Activated CD4-positive, alpha-beta T cell treated with anti-CD3 and anti-CD28 coated beads for 48 hours (primary cell): ENCODE measurements around the gene CHSY1.
A peak's percentile ranks its signal among the peaks of the same experiment; 100 is the strongest.
"Not testable (repeated sequence)": the region's sequence is repeated elsewhere in the genome, so short reads cannot be mapped to it uniquely, and the experiment has no call there.

Experiments used
- DNase-seq: peaks from one replicate; pipeline ENCODE4 v3.0.0-alpha.2; 2020

Gene CHSY1

DNA sequence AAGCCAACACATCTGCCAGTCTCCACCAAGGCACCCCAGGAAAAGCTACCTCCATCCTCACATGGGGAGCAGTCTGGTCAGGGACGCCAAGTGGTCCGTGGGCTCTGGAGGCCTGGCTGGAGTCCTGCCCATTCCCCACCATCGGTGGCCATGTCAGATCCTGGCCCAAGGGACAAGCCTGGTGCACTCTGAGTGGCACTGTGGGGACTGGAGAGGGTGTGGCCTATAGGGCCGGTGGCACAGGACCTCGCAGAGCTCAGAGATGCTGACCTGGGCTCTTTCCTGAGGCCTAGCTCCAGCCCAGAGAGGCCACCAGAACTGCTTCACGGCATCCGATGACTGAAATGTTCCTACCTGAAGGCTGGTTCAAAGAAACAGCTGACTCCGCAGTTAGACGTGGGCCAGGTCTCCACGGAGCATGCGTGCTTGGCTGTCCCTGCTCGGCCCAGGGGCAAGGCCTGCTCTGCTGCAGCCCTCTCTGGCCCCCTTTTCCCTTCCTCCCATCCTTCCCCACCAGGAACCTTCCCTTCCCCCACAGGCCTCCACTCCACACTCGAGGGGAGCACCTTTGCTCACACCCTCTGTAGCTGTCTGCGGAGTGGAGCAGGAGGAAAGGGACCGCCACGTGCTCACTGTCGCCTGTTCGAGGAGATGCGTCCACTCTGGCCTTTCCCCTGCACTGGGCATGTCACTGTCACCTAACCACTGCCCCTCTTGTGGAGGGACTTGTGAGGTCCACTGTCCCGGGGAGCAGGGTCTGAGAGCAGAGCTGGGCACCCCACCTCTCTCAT lies 119.3 kb downstream of the CHSY1 start:
- DNase-seq: no peak

GRCh38 chr15:101131489-101132389 lies 120.1 kb downstream of the CHSY1 start:
- no peak for DNase-seq

- no peak for DNase-seq
These were observed 121.9 kb downstream of the CHSY1 start for GRCh38 chr15:101129851-101130380.

GRCh38 chr15:101128221-101129015 lies 123.4 kb downstream of the CHSY1 start:
- no peak for DNase-seq

GRCh38 chr15:101127506-101128076 lies 124.3 kb downstream of the CHSY1 start:
- peak; percentile 49 for DNase-seq

DNA sequence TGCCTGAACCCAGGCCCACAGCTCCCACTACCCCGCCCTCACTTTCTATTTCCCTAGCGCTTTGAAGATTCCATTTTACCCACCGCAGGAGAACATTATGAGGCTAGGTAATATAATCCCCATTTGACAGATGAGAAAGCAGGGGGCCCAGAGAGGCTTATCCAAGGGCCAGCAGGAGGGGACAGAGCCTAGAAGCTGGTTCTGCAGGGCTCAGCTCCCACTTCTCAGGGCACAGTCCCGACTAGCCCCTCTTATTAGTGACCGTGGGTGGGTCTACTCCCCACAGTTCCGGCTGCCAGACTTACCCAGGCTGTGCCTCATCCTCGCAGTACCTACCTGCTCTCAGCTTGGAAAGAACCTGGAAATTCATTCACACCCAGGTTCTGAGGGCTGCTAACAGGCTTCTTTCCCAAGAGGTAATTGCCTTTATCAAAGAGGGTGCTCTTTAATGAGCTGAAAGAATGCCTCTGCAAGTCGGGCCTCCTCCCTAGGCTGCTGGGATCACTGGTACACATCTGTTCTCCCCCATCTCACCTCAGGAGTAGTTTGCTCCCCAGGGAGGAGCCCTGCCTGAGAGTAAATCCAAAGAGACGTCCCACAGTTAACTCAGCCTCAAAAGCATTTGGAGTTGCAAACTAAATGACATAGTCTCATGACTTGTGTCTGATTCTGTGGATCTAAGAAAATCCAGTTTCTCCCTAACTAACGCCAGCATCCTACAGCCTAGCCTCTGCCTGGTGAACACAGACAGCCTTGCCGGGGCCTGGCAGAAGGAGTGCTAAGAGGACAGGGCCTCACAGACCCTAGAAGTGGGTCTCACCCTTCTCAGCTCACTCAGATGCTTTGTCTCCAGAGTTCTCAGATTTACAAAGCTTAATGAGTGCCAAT lies 125.0 kb downstream of the CHSY1 start:
- peak; percentile 34 for DNase-seq

DNA sequence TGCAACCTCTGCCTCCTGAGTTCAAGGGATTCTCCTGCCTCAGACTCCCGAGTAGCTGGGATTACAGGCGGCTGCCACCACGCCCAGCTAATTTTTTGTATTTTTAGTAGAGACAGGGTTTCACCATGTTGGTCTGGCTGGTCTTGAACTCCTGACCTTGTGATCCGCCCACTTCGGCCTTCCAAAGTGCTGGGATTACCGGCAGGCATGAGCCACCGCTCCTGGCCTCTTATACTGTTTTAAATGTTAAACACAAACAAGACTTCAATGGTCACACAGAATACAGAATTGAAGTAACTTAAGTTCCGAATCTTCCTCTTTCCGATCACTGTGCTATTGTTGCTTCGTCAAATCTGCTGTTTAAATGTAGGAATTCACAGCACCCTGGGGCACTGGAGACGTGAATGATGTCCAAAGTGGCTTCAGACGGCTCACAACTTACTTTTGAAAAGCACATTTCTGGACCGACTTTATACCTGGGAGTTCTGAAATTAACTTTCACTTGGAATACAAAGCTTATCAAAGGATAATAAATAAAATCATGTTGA lies 125.9 kb downstream of the CHSY1 start:
- DNase-seq: not testable (repeated sequence)
